Muscle layer of duodenum (tissue), 2 donors: Measurements from ENCODE around the gene UBE2K.
"Not testable (repeated sequence)": the region's sequence is repeated elsewhere in the genome, so short reads cannot be mapped to it uniquely, and the experiment has no call there.

Source experiments
- H3K27ac ChIP-seq: one replicate; pipeline ENCODE4 v1.7.0; 2013; ENCODE audit warnings: mild to moderate bottlenecking, low read length
- H3K27me3 ChIP-seq: one replicate; pipeline ENCODE4 v1.7.0; 2013; ENCODE audit warnings: low read depth, mild to moderate bottlenecking, control low read depth, low read length
- H3K36me3 ChIP-seq, 2 donors: one replicate each; pipeline ENCODE4 v1.7.0; 2013; ENCODE audit warnings: low read length in 2 of 2, control low read depth in 1 of 2, mild to moderate bottlenecking in 1 of 2; ENCODE audit not compliant: insufficient read depth in 2 of 2, control insufficient read depth in 1 of 2
- H3K4me1 ChIP-seq, 2 donors: one replicate each; pipeline ENCODE4 v1.7.0; 2013; ENCODE audit warnings: low read length in 2 of 2, mild to moderate bottlenecking in 2 of 2, control low read depth in 1 of 2, moderate library complexity in 1 of 2; ENCODE audit not compliant: insufficient read depth in 2 of 2, control insufficient read depth in 1 of 2
- H3K4me3 ChIP-seq, 2 donors: one replicate each; pipeline ENCODE4 v1.7.0; 2013; ENCODE audit warnings: low read length in 2 of 2, low read depth in 1 of 2, mild to moderate bottlenecking in 1 of 2
- H3K9me3 ChIP-seq, 2 donors: one replicate each; pipeline ENCODE4 v1.7.0; 2013; ENCODE audit warnings: low read length in 2 of 2, control low read depth in 1 of 2, mild to moderate bottlenecking in 1 of 2; ENCODE audit not compliant: control insufficient read depth in 1 of 2
- donor health status: healthy.

UBE2K gene

GRCh38 chr4:39714166-39714565, 16.2 kb downstream of the UBE2K start:
- H3K4me1 ChIP-seq: peaks cover 0 to 8% of the 10 kb centered on the region in 2 donors

GRCh38 chr4:39715788-39716187, 17.9 kb downstream of the UBE2K start:
- H3K4me3 ChIP-seq: no peak overlapping the region
- H3K4me1 ChIP-seq: peaks cover 0 to 8% of the 10 kb centered on the region in 2 donors
- no peak overlapping the region for H3K27ac ChIP-seq
- H3K9me3 ChIP-seq: no peaks in the 10 kb centered on the region
- no peaks in the 10 kb centered on the region for H3K36me3 ChIP-seq
- no peaks in the 10 kb centered on the region for H3K27me3 ChIP-seq

More at GRCh38 chr4:39714166-39714565, 16.2 kb downstream of the UBE2K start:
- H3K27me3 ChIP-seq: no peaks in the 10 kb centered on the region
- no peaks in the 10 kb centered on the region for H3K9me3 ChIP-seq
- no peak overlapping the region for H3K27ac ChIP-seq
- no peak overlapping the region for H3K4me3 ChIP-seq
- H3K36me3 ChIP-seq: no peaks in the 10 kb centered on the region

- Histone ChIP-seq H3K36me3 (no peaks in the 10 kb centered on the region), H3K27me3 (no peaks in the 10 kb centered on the region), H3K4me3 (no peak overlapping the region), H3K4me1 (peaks cover 0 to 8% of the 10 kb centered on the region in 2 donors), H3K27ac (no peak overlapping the region), H3K9me3 (no peaks in the 10 kb centered on the region)
These were observed 18.4 kb downstream of the UBE2K start for GRCh38 chr4:39716356-39716755.

- not testable (repeated sequence) for H3K27ac ChIP-seq, H3K27me3 ChIP-seq, H3K4me3 ChIP-seq, H3K9me3 ChIP-seq, H3K36me3 ChIP-seq
- peaks cover 0 to 11% of the 10 kb centered on the region in 2 donors for H3K4me1 ChIP-seq
These were observed 19.8 kb downstream of the UBE2K start for GRCh38 chr4:39717743-39718142.

- Histone ChIP-seq H3K4me3 (no peak overlapping the region), H3K27ac (no peak overlapping the region), H3K4me1 (peaks cover 0 to 9% of the 10 kb centered on the region in 2 donors), H3K27me3 (no peaks in the 10 kb centered on the region), H3K36me3 (no peaks in the 10 kb centered on the region), H3K9me3 (no peaks in the 10 kb centered on the region)
These were observed 20.7 kb downstream of the UBE2K start for GRCh38 chr4:39718366-39719323.

- H3K36me3 ChIP-seq: no peaks in the 10 kb centered on the region
- H3K4me1 ChIP-seq: peaks cover 0 to 3% of the 10 kb centered on the region in 2 donors
- H3K27me3 ChIP-seq: no peaks in the 10 kb centered on the region
- H3K27ac ChIP-seq: no peak overlapping the region
- no peaks in the 10 kb centered on the region for H3K9me3 ChIP-seq
- no peak overlapping the region for H3K4me3 ChIP-seq
These were observed 22.1 kb downstream of the UBE2K start for GRCh38 chr4:39719804-39720580.

- H3K27me3 ChIP-seq, H3K4me3 ChIP-seq, H3K36me3 ChIP-seq, H3K9me3 ChIP-seq, H3K27ac ChIP-seq: not testable (repeated sequence)
- H3K4me1 ChIP-seq: peaks cover 0 to 10% of the 10 kb centered on the region in 2 donors
These were observed 23.3 kb downstream of the UBE2K start for GRCh38 chr4:39721273-39721672.

GRCh38 chr4:39721788-39722187, 23.9 kb downstream of the UBE2K start:
- no peaks in the 10 kb centered on the region for H3K9me3 ChIP-seq
- H3K27ac ChIP-seq: no peak overlapping the region
- no peaks in the 10 kb centered on the region for H3K27me3 ChIP-seq
- no peaks in the 10 kb centered on the region for H3K36me3 ChIP-seq
- H3K4me1 ChIP-seq: peaks cover 0 to 10% of the 10 kb centered on the region in 2 donors
- H3K4me3 ChIP-seq: no peak overlapping the region

- Histone ChIP-seq H3K9me3 (no peaks in the 10 kb centered on the region), H3K27ac (no peak overlapping the region), H3K27me3 (no peaks in the 10 kb centered on the region), H3K4me3 (no peak overlapping the region), H3K4me1 (peaks cover 0 to 7% of the 10 kb centered on the region in 2 donors), H3K36me3 (no peaks in the 10 kb centered on the region)
These were observed 31.6 kb downstream of the UBE2K start for GRCh38 chr4:39729557-39729956.

- Histone ChIP-seq H3K4me1 (peaks cover 0 to 6% of the 10 kb centered on the region in 2 donors), H3K4me3 (no peak overlapping the region), H3K9me3 (no peaks in the 10 kb centered on the region), H3K27me3 (no peaks in the 10 kb centered on the region), H3K36me3 (no peaks in the 10 kb centered on the region), H3K27ac (no peak overlapping the region)
These were observed 32.1 kb downstream of the UBE2K start for GRCh38 chr4:39730072-39730471.

- H3K4me1 ChIP-seq: peaks cover 0 to 4% of the 10 kb centered on the region in 2 donors
- H3K27ac ChIP-seq: no peak overlapping the region
- H3K36me3 ChIP-seq: no peaks in the 10 kb centered on the region
- no peaks in the 10 kb centered on the region for H3K27me3 ChIP-seq
- H3K9me3 ChIP-seq: no peaks in the 10 kb centered on the region
- no peak overlapping the region for H3K4me3 ChIP-seq
These were observed 34.0 kb downstream of the UBE2K start for GRCh38 chr4:39731908-39732307.
